Mucosa of descending colon (tissue), 3 donors: ENCODE results near the gene TUBGCP3. TPM values are rescaled to one million over a fixed set of nuclear protein-coding genes. Genes with fewer than 3 reads are reported as not detected.

Experiments used
- ATAC-seq: fragments of 200-7000 bp; cut with Tn5 transposase; one replicate; pipeline ENCODE4 v1.9.1; 2020; ENCODE audit warnings: mild to moderate bottlenecking, moderate library complexity
- DNase-seq, 3 donors: peaks; one replicate each; pipeline ENCODE4 v3.0.0-alpha.2; 2020
- H3K36me3 ChIP-seq: fragments of 200-600 bp; one replicate; pipeline ENCODE4 v1.8.0; 2021; ENCODE audit warnings: low read depth, mild to moderate bottlenecking
- H3K4me1 ChIP-seq: fragments of 200-600 bp; one replicate; pipeline ENCODE4 v1.8.0; 2021; ENCODE audit warnings: low read depth, mild to moderate bottlenecking
- H3K4me3 ChIP-seq: fragments of 200-600 bp; one replicate; pipeline ENCODE4 v1.8.0; 2021; ENCODE audit warnings: mild to moderate bottlenecking
- H3K9me3 ChIP-seq: fragments of 200-600 bp; one replicate; pipeline ENCODE4 v1.8.0; 2021; ENCODE audit warnings: mild to moderate bottlenecking
- intact Hi-C, 2 donors: fragments of 100-400 bp; cut with DNase I in 1 of 2; cut with micrococcal nuclease in 1 of 2; formaldehyde crosslinking; loops; one replicate each; pipeline versions ENCODE4 v1.11.0 to v1.11.1; 2022; cut with DNase I, micrococcal nuclease
- total RNA-seq, 3 donors: library from RNA; stranded (reverse); fragmentation: NEBNext Ultra II Directional in 2 of 3; extraction: Animal tissue kit (Norgen Biotek cat#: 25700) in 2 of 3; gene quantifications; one replicate each; pipeline versions ENCODE4 v1.2.1 to v1.2.4, GENCODE V29; 2021 to 2023
- TF ChIP-seq, protein P1 (sequence below): fragments of 200-600 bp; IDR thresholded peaks from one replicate; pipeline ENCODE4 v1.8.0; 2022; ENCODE audit warnings: antibody characterized with exemption, mild to moderate bottlenecking
- donor health status: DM: no; HTN: no; CAD: no; lungs with moderate emphysema.
- donor health status: DM: no; HTN: no; CAD: no.
- donor health status: DM: no; HTN: yes; CAD: no.

Gene TUBGCP3
- total RNA-seq, 3 donors from 2014 or later, result 27.7 to 44.8 (median 32.7) TPM

DNA sequence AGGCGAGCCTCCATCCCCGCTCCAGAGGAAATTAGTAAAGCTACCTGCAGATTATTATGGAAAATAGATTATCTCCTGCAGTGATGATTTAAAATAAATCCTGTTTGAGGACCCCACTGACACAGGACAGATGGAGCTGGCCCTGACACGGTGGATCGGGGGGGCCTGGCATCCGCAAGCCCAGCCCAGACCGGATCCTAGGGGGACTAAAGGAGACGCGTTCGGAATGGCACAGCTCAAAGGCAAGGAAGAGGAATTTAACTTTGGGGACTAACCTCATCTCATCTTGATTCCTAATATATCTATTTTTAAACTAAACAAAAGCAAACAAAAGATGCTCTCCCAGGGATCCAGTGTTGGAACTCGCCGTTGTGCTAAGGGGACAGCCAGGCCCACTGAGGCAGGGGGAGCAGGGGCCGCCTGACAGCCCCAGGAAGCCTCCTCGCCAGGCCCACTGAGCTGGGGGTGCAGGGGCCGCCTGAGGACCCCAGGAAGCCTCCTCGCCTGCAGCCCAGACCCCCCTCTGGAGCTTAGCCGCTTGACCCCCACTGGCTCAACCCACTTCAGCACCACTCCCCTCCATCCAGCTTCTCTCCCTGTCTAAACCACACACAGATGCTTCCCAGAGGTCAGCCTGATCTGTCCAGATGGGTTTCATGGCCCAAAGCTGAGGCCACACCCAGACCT, 133.2 kb downstream of the TUBGCP3 start:
- H3K36me3 ChIP-seq, result no peaks in the 10 kb centered on the region
- H3K4me1 ChIP-seq, result no peaks in the 10 kb centered on the region
- H3K9me3 ChIP-seq, result no peaks in the 10 kb centered on the region
- no peak overlapping the region for H3K4me3 ChIP-seq
- intact Hi-C loops, result no loop called here
- no peak for ATAC-seq
- DNase-seq, result no peak
- TF ChIP-seq, protein P1, sequence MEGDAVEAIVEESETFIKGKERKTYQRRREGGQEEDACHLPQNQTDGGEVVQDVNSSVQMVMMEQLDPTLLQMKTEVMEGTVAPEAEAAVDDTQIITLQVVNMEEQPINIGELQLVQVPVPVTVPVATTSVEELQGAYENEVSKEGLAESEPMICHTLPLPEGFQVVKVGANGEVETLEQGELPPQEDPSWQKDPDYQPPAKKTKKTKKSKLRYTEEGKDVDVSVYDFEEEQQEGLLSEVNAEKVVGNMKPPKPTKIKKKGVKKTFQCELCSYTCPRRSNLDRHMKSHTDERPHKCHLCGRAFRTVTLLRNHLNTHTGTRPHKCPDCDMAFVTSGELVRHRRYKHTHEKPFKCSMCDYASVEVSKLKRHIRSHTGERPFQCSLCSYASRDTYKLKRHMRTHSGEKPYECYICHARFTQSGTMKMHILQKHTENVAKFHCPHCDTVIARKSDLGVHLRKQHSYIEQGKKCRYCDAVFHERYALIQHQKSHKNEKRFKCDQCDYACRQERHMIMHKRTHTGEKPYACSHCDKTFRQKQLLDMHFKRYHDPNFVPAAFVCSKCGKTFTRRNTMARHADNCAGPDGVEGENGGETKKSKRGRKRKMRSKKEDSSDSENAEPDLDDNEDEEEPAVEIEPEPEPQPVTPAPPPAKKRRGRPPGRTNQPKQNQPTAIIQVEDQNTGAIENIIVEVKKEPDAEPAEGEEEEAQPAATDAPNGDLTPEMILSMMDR, result no peak

- Histone ChIP-seq H3K4me1 (no peaks in the 10 kb centered on the region), H3K4me3 (no peak overlapping the region), H3K9me3 (no peaks in the 10 kb centered on the region), H3K36me3 (no peaks in the 10 kb centered on the region)
- intact Hi-C loops, result no loop called here
- no peak for ATAC-seq
- TF ChIP-seq, protein P1, result no peak
- DNase-seq, result no peak
Observed at GRCh38 chr13:112453874-112454647, 133.9 kb downstream of the TUBGCP3 start.

GRCh38 chr13:112453207-112453829, 134.6 kb downstream of the TUBGCP3 start:
- intact Hi-C loops, result no loop called here
- TF ChIP-seq, protein P1, result no peak
- Histone ChIP-seq H3K36me3 (no peaks in the 10 kb centered on the region), H3K4me1 (no peaks in the 10 kb centered on the region), H3K9me3 (no peaks in the 10 kb centered on the region), H3K4me3 (no peak overlapping the region)
- ATAC-seq (no peak), DNase-seq (no peak)

DNA sequence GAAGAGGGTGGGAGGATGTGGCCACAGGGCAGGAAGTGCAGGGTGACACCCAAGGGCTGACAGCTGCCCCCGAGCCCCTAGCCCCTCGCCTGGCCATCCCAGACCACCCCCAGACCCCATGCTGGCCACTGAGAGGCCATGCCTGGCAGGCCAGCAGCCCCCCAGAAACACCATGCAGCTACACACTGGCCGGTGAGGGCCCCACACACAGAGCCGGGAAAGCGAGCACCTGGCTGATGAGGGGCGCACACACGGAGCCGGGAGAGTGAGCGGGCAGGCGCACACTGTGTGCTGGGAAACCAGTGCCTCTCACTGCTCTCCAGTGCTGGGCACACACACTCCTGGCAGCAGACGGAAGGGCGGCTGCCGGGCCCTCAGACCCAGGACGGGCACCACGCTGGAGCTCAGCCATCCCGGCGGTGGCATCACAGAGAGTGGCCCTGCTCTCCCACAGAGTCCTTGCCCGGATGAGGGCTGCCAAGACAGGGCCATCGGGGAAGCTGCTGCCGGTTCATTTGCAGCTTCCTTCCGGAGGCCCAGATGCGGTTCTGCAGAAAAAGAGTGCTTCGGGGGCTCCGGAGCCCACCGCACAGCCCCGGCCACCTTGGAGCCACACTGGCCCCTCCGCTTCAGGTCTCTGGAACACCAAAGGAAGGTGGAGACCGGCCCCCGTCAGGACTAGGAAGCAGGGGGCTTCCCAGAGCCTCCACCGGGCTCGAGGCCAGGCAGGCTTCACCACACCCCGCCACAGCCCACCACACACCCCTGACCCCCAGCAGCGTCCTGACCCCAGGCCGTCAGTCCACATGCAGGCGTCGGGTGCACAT, 135.4 kb downstream of the TUBGCP3 start:
- Histone ChIP-seq H3K36me3 (no peaks in the 10 kb centered on the region), H3K4me3 (no peak overlapping the region), H3K4me1 (no peaks in the 10 kb centered on the region), H3K9me3 (no peaks in the 10 kb centered on the region)
- intact Hi-C loops, result no loop called here
- ATAC-seq (no peak), DNase-seq (no peak)
- TF ChIP-seq, protein P1, result no peak
